Lower leg skin (tissue), 4 donors: ENCODE data around the gene TLR6. TPM values are rescaled to one million over a fixed set of nuclear protein-coding genes. Genes with fewer than 3 reads are reported as not detected.

Experiments used
- DNase-seq, 2 donors: peaks; one replicate each; pipeline ENCODE4 v3.0.0-alpha.2; 2019; ENCODE audit warnings: low spot score in 2 of 2
- H3K4me3 ChIP-seq: fragments of 200-600 bp; sonication (generic); 2 replicates; pipeline ENCODE4 v1.5.1; 2017; ENCODE audit warnings: mild to moderate bottlenecking, low read depth; ENCODE audit not compliant: poor library complexity, severe bottlenecking
- POLR2A ChIP-seq, 2 donors: fragments of 450-650 bp; IDR thresholded peaks; one replicate each; pipeline ENCODE4 v1.6.1; 2016 to 2017; ENCODE audit warnings: antibody characterized with exemption in 2 of 2, mild to moderate bottlenecking in 1 of 2, moderate library complexity in 1 of 2
- WGBS, 2 donors: methylation state at CpG; one replicate each; pipeline ENCODE4 v1.1.5; 2018; 5-methylcytosine and 5-hydroxymethylcytosine counted together
- intact Hi-C: fragments of 100-400 bp; cut with DNase I; formaldehyde crosslinking; loops from one replicate; pipeline ENCODE4 v1.15.0; 2023; ENCODE audit warnings: low total_unique reads
- total RNA-seq, 4 donors: library from RNA; depleted of rRNA; stranded (reverse); fragments of >200 nt; gene quantifications; one replicate each; pipeline ENCODE4 v1.1.0, GENCODE V29; 2016
- TF ChIP-seq, protein P1 (sequence below), 3 donors: fragments of 450-650 bp; IDR thresholded peaks; one replicate each; pipeline ENCODE4 v1.5.1; 2016; ENCODE audit warnings: antibody characterized with exemption in 3 of 3, mild to moderate bottlenecking in 3 of 3, moderate library complexity in 2 of 3

Gene TLR6
- total RNA-seq, 4 donors from 2014 or later = 1.1 to 4.0 (median 2.2) TPM

GRCh38 chr4:38834570-38834969, 22.0 kb downstream of the TLR6 start:
- no peak for DNase-seq
- H3K4me3 ChIP-seq = no peak overlapping the region
- TF ChIP-seq, protein P1, sequence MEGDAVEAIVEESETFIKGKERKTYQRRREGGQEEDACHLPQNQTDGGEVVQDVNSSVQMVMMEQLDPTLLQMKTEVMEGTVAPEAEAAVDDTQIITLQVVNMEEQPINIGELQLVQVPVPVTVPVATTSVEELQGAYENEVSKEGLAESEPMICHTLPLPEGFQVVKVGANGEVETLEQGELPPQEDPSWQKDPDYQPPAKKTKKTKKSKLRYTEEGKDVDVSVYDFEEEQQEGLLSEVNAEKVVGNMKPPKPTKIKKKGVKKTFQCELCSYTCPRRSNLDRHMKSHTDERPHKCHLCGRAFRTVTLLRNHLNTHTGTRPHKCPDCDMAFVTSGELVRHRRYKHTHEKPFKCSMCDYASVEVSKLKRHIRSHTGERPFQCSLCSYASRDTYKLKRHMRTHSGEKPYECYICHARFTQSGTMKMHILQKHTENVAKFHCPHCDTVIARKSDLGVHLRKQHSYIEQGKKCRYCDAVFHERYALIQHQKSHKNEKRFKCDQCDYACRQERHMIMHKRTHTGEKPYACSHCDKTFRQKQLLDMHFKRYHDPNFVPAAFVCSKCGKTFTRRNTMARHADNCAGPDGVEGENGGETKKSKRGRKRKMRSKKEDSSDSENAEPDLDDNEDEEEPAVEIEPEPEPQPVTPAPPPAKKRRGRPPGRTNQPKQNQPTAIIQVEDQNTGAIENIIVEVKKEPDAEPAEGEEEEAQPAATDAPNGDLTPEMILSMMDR (IDR thresholded peaks at IDR 0.05) = no peak
- 86 to 93% methylated on average over 4 of the region's 4 CpGs for WGBS, 2 donors
- intact Hi-C loops = no loop called here

- TF ChIP-seq, protein P1 (IDR thresholded peaks at IDR 0.05) = no peak
- no peak for TF ChIP-seq POLR2A (IDR thresholded peaks at IDR 0.05)
- no peak for DNase-seq
- WGBS, 2 donors = 87 to 93% methylated on average over 7 of the region's 7 CpGs
- H3K4me3 ChIP-seq = no peak overlapping the region
- intact Hi-C loops = no loop called here
These were observed 23.7 kb downstream of the TLR6 start for GRCh38 chr4:38832624-38833528.

DNA sequence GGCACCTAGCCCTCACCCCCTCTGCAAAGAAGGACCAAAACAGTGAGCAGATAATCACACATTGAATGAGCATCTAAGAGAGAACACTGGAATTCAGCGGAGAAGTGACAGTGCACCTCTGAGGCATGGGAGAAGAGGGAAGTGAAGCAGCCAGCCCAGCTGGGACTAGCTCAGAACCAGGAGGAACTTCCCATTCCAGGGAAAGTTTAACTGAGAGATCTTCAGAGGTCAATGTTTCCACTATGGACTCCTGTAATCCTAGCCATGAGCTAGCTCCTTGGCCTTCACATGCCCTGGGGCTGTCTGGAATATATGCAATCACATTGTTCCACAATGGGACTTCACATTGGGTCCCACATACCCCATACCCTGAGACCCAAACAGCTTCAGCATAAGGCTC, 24.4 kb downstream of the TLR6 start:
- 83 to 85% methylated on average over 1 of the region's 1 CpG for WGBS, 2 donors
- no peak overlapping the region for H3K4me3 ChIP-seq
- TF ChIP-seq, protein P1 (IDR thresholded peaks at IDR 0.05) = no peak
- TF ChIP-seq POLR2A (IDR thresholded peaks at IDR 0.05) = no peak
- no peak for DNase-seq
- intact Hi-C loops = no loop called here

DNA sequence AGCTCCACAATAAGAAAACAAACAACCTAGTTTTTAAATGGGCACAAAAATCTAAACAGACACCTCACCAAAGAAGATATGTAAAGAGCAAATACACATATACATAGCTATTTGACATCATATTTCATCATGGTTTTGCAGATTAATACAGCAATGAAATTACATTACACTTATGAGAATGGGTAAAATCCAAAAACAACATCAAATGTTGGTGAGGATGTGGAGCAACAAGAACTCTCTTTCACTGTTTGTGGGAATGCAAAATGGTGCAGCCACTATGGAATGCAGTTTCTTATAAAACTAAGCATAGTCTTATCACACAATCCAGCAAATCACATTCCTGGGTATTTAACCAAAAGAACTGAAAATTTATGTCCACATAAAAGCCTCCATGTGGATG, 25.0 kb downstream of the TLR6 start:
- DNase-seq = no peak
- intact Hi-C loops = no loop called here

DNA sequence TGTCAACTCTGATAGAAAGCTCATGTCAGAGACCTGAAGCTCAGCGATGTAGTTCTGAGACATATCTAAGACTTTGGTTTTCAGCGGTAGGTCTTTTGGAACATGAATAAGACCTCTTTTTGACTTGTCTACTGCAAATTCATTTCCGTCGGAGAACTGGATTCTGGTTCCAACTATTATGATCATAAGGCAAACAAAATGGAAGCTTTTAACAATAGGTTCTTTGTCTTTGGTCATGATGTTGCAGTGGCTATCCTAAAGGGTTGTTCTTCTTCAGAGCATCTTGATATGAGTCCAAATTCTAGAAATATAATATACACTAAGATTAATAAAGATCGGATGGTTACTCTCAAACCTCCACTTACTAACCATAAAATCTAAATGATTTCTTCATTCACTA, 27.4 kb downstream of the TLR6 start:
- intact Hi-C loops = no loop called here
- DNase-seq = no peak
- TF ChIP-seq POLR2A (IDR thresholded peaks at IDR 0.05) = no peak
- TF ChIP-seq, protein P1 (IDR thresholded peaks at IDR 0.05) = no peak
- H3K4me3 ChIP-seq = no peak overlapping the region
- WGBS, 2 donors = 81 to 85% methylated on average over 5 of the region's 5 CpGs

More for the DNA sequence above, 25.0 kb downstream of the TLR6 start:
- no peak overlapping the region for H3K4me3 ChIP-seq
- TF ChIP-seq, protein P1 (IDR thresholded peaks at IDR 0.05) = no peak
- no peak for TF ChIP-seq POLR2A (IDR thresholded peaks at IDR 0.05)
